Stimulated activated CD4-positive, alpha-beta T cell treated with anti-CD3 and anti-CD28 coated beads, Interleukin-15, amount 100 ng/mL, for 1 hour (primary cell): ENCODE measurements around the gene DUSP2.
A peak's percentile ranks its signal among the peaks of the same experiment; 100 is the strongest.
"Not testable (repeated sequence)": the region's sequence is repeated elsewhere in the genome, so short reads cannot be mapped to it uniquely, and the experiment has no call there.

Experiments used
- DNase-seq, 2 donors: peaks; one replicate each; pipeline ENCODE4 v3.0.0-alpha.2; 2020; ENCODE audit warnings: low read depth in 1 of 2, low spot score in 1 of 2

Gene DUSP2

GRCh38 chr2:96147593-96148201, 2.5 kb upstream of the DUSP2 start:
- no peak for DNase-seq

GRCh38 chr2:96146881-96147592, 1.8 kb upstream of the DUSP2 start:
- no peak for DNase-seq

DNA sequence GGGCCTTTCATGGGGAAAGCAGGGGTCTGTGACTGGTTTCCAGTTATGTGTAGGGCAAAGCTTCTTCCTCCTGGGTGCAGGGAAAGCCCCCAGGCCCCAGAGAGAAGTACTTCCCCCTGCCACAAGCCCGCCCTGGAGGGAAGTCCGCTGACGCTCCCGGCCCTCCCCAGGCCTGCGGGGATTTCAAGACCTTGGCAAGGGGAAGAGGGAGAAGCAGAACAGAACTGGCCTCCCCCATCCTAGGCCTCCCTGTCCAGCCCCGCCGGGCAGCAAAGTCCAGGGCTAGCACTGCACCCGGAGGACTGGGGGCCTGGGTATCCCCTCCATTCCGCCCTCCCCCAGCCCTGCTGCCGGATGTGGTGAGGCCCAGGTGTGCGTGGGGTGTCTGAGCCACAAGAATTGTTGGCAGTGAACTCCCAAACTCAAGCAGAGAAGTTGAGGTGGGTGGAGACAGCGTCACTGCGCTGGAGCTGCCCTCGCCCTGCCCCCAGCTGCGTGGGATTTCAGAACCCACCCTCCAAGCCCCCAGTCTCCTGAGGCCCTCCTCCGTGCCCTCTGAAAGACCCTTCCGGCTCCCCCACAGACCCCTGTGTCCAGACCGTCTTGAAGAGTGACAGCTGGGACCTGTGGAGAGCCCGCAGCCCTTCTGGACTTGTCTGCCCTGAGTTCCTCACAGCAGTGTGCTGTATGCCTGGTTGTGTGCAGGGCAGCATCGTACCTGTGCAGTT, 1.1 kb upstream of the DUSP2 start:
- DNase-seq: peak; percentile 74 to 80

- no peak for DNase-seq
Measured at GRCh38 chr2:96145848-96146152, 560 bp upstream of the DUSP2 start.

DNA sequence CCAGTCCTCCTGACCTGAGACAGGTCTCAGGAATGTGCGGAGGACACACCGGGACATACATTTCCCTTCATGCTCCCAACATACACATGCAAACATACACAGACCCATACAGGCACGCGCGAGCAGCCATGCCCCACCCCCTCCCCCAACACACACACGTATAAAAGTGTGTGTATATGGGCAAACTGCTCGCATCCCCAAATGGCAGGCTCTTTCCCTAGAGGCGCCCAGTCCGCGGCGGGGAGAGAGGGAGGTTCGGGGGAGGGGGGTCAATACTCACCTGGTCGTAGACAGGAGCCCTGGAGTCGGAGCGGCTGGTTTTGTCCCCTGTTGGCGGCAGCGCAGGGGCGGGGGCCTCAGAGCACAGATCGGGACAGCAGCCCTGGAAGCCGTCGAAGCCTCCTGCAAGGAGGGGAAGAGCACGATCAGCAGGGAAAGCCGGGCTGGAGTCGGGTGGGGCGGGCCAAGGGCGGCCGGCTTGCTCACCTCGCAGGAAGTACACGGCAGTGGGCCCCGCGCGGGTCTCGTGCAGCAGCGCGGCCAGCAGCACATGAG, 682 bp downstream of the DUSP2 start:
- DNase-seq: peak in 1 of 2 donors; percentile 36

- peak in 1 of 2 donors; percentile 36 for DNase-seq
Measured at GRCh38 chr2:96143848-96144480, 1.3 kb downstream of the DUSP2 start.

- DNase-seq: no peak
Measured at GRCh38 chr2:96143231-96143847, 1.9 kb downstream of the DUSP2 start.

GRCh38 chr2:96142217-96143113, 2.8 kb downstream of the DUSP2 start:
- peak; percentile 63 to 64 for DNase-seq

GRCh38 chr2:96141624-96141967, 3.6 kb downstream of the DUSP2 start:
- not testable (repeated sequence) for DNase-seq

DNA sequence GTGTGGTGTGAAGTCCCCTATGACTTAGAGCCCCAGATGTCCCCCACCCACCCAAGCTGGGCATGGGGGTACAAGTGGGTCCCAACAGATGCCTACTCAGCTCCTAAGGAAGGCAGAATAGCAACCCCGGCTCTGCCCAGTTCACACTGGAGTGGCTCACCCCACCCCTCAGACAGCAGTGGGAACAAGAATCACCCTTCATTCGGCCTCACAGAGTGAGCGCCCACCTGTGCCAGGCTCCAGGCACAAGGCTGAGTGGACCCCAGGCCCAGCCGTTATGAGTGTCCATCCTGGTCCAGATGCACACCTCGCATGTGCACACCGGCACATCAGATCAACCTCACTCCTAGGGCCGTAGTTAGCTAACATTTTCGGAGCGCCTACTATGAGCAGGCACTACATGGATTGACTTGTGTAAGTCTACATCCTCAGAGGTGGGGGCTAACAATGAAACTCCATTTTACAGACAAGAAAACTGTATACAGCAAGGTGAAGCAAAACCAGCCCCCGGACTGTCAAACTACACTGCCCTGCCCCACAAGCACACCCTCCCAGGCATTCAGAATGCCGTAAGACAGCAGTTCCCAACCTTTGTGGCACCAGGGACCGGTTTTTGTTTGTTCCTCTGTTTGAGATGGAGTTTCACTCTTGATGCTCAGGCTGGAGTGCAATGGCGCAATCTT, 4.2 kb downstream of the DUSP2 start:
- DNase-seq: peak in 1 of 2 donors; percentile 29

- no peak for DNase-seq
Measured at GRCh38 chr2:96139181-96139758, 6.0 kb downstream of the DUSP2 start.

DNA sequence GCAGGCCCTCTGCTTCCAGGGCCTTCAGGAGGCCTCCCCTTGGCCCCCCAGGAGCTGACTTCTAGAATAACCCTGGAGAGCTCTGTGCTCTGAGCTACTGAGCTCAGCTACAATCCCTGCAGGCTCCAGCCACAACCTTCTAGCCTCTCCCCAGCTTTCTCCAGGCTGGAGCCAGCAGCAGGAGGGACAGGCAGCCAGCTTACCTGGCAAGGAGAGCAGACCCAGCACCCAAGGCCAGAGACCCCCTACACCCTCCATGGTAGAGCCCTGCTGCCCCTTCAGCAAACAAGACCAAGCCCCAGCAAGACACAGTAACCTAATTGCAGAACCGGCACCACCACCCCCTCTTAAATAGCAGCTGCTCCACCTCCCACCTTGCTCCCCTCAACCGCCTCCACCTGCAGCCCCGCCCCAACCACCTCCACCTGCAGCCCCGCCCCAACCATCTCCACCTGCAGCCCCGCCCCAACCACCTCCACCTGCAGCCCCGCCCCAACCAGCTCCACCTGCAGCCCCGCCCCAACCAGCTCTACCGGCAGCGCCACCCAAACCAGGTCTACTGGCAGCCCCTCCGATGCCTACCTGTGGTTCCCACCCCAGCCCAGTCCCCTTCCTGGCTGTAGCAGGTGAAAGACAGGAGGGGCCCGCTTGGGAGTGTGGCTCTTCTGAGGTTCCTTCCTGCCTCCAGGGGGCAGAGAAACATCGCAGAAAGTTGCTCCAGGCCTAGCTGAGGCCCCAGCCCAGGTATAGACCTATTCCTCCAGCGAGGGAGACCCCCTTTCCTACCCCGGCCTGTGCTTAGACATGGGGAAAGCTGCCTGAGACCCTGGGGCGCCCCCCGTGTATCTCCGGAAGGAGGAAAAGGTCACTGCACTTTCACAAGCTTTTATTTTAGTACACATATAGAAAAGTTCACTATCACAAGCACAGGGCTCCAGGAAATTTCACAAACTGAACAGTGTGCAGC, 6.8 kb downstream of the DUSP2 start, which contains the start of gene ASTL:
Gene ASTL, minus strand, starts transcription at position 324 of the 967 bp plus-strand sequence. Its CDS starts 66 bp downstream, at position 258.
- DNase-seq: peak in 1 of 2 donors; percentile 50

GRCh38 chr2:96137321-96138178, 7.7 kb downstream of the DUSP2 start:
- DNase-seq: no peak

- DNase-seq: no peak
Measured at GRCh38 chr2:96136129-96136720, 9.0 kb downstream of the DUSP2 start.

DNA sequence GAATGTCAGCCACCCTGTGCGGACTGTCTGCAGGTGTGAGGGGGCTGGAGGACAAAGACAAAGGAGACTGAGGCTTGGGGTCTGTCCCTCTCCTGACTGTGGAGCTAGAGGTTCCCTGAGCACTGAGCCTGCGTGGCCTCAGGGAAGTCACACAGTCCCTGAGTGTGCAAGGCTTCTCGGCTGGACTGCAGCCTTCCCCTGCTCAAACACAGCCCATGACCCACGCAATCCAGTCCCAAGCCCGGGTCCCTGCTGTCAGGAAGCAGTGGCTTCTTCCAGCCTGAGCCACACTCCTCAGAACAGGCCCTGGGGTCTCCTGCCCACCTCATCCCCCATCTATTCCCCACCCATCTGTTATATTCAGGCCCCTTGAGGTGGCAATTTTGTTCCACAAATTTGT, 9.6 kb downstream of the DUSP2 start:
- DNase-seq: no peak

GRCh38 chr2:96135171-96135570, 10.1 kb downstream of the DUSP2 start:
- DNase-seq: no peak

DNA sequence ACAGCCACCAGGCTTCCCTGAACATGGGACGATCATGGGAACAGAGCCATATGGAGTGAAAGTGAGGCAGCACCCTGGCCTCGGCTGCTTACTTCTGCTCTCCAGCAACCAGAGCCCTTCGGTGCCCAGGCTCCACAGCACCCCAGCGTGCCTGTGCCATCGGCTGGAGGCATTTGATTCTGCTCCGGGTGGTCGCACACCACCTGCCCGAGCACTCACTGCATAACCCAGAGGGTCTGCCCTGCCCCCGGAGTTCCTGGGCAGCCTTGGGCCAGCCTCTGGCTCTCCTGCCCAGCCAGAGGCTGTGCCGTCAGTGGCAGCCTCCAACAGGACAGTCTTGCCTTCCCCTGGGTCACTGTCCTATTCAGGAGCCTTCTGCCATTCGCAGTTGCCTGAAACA, 10.8 kb downstream of the DUSP2 start:
- no peak for DNase-seq
